ENCODE results near the gene ZNF35.

GRCh38 chr3:44661189-44661588, 12.7 kb downstream of the ZNF35 start:
- TF ChIP-seq, protein P1, sequence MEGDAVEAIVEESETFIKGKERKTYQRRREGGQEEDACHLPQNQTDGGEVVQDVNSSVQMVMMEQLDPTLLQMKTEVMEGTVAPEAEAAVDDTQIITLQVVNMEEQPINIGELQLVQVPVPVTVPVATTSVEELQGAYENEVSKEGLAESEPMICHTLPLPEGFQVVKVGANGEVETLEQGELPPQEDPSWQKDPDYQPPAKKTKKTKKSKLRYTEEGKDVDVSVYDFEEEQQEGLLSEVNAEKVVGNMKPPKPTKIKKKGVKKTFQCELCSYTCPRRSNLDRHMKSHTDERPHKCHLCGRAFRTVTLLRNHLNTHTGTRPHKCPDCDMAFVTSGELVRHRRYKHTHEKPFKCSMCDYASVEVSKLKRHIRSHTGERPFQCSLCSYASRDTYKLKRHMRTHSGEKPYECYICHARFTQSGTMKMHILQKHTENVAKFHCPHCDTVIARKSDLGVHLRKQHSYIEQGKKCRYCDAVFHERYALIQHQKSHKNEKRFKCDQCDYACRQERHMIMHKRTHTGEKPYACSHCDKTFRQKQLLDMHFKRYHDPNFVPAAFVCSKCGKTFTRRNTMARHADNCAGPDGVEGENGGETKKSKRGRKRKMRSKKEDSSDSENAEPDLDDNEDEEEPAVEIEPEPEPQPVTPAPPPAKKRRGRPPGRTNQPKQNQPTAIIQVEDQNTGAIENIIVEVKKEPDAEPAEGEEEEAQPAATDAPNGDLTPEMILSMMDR (IDR thresholded peaks at IDR 0.05) = no peak
- no peak for TF ChIP-seq POLR2A (IDR thresholded peaks at IDR 0.05)
